GM18511 (cell line): Measurements from ENCODE around the gene PLCL1.

Experiments used
- ATAC-seq: cut with Tn5 transposase; IDR thresholded peaks from one replicate; pipeline ENCODE4 v1.9.1; 2021; ENCODE audit warnings: mild to moderate bottlenecking, moderate library complexity; ENCODE audit not compliant: unreplicated experiment

The PLCL1 gene

GRCh38 chr2:197924483-197924882 is 120.1 kb downstream of the PLCL1 start:
- ATAC-seq: no peak

- ATAC-seq: no peak
Observed at GRCh38 chr2:197925204-197925603, 120.8 kb downstream of the PLCL1 start.

GRCh38 chr2:197925976-197926375 is 121.6 kb downstream of the PLCL1 start:
- no peak for ATAC-seq

GRCh38 chr2:197926673-197927072 is 122.3 kb downstream of the PLCL1 start:
- no peak for ATAC-seq

- ATAC-seq: no peak
Observed at GRCh38 chr2:197927994-197928393, 123.6 kb downstream of the PLCL1 start.

GRCh38 chr2:197929008-197929885 is 124.9 kb downstream of the PLCL1 start:
- no peak for ATAC-seq

- no peak for ATAC-seq
Observed at GRCh38 chr2:197929886-197930227, 125.5 kb downstream of the PLCL1 start.

GRCh38 chr2:197930570-197931278 is 126.3 kb downstream of the PLCL1 start:
- no peak for ATAC-seq

- ATAC-seq: no peak
Observed at GRCh38 chr2:197931661-197932312, 127.4 kb downstream of the PLCL1 start.

- no peak for ATAC-seq
Observed at GRCh38 chr2:197932374-197932773, 128.0 kb downstream of the PLCL1 start.

GRCh38 chr2:197934261-197934933 is 130.0 kb downstream of the PLCL1 start:
- ATAC-seq: no peak

- no peak for ATAC-seq
Observed at GRCh38 chr2:197934934-197935289, 130.5 kb downstream of the PLCL1 start.

- ATAC-seq: no peak
Observed at GRCh38 chr2:197937814-197938213, 133.4 kb downstream of the PLCL1 start.

GRCh38 chr2:197938555-197938954 is 134.2 kb downstream of the PLCL1 start:
- no peak for ATAC-seq

- ATAC-seq: no peak
Observed at GRCh38 chr2:197939787-197940186, 135.4 kb downstream of the PLCL1 start.

- no peak for ATAC-seq
Observed at GRCh38 chr2:197940382-197940781, 136.0 kb downstream of the PLCL1 start.

- ATAC-seq: no peak
Observed at GRCh38 chr2:197941715-197942114, 137.3 kb downstream of the PLCL1 start.

- no peak for ATAC-seq
Observed at GRCh38 chr2:197943731-197944130, 139.3 kb downstream of the PLCL1 start.

GRCh38 chr2:197944416-197945096 is 140.2 kb downstream of the PLCL1 start:
- ATAC-seq: no peak

GRCh38 chr2:197946562-197946961 is 142.2 kb downstream of the PLCL1 start:
- no peak for ATAC-seq
